Globus pallidus (tissue), 1 donor: ENCODE data around the gene CCDC68.

Experiments used
- DNase-seq: peaks from one replicate; pipeline ENCODE4 v3.0.0-alpha.2; 2015; ENCODE audit warnings: low spot score

CCDC68 gene

DNA sequence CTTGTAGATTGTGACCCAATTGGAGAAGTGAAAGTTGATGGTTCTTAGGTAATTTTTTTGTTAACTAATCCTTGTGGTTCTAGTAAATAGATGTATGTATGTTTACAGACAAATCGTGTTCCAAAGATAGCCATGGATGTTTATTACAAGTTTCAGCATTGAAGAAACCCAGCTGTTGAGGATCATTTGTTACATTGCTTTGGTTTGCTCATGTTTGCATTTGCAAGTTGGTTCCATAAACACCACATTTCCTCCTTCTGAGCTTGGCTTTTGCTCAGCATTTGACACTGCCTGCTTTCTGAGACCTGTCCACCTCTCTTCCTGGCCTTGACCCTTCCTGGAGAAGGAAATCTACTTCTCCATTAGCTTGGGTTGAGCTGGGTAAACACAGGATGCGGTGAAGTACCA is 1.8 kb upstream of the CCDC68 start:
- DNase-seq: no peak

- DNase-seq: no peak
These were observed 936 bp upstream of the CCDC68 start for GRCh38 chr18:54960197-54960596.

- DNase-seq: no peak
These were observed 1.3 kb downstream of the CCDC68 start for GRCh38 chr18:54957996-54958395.

DNA sequence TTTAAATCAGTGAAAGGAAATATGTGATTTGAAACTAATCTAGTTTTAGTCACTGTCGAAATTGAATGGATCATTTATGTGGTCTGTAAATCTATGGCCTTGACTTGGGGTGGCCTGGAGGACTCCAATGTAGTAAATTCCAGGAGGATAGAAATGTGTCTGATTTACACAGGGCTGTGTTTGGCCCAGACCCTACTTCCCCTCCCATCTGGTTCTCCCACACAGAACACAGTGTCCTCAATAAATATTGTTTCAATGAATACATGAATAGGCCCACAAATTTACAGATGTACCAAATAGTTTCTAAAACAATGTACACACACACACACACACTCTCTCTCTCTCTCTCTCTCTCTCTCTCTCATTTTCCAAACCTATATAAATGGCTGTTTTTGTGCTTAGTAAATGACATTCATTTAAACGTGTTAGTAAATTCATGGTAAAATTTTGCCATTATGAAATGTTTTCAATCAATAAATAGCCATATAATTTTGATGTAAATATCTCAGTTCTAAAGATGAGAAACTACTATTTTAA is 1.9 kb downstream of the CCDC68 start:
- no peak for DNase-seq

DNA sequence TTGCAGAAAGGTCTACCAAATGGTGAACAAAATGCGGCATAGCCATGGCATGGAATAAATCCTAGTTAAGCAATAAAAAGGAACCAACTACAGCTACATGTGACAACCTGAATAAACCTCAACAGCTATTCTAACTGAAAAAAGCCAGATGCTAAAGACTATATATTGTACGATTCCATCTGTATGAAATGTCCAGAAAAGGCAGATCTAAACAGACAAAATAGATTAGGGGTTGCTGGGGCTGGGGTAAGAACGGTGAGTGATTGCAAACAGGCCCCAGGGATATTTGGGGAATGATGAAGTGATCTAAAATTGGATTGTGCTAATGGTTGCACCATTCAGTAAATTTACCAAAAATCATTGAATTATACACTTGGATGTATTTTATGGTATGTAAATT is 2.8 kb downstream of the CCDC68 start:
- no peak for DNase-seq

DNA sequence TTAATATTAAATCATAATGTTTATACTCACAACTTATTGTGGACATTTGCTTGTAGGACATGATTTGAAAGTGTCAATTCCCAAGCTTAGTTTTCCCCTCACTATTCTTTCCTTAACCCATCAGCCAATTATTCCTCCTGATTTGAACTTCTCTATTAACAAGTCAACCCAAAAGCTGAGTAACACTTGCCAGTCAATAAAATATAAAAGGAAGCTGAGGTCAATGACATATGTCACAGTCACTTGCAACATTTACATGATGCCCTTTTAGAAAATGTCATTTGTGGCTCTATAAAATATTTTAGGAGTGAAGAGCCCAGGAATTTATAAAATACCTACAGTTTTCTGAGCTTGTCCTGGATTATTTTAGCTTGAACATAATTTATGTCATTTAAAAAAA is 7.2 kb downstream of the CCDC68 start:
- no peak for DNase-seq

GRCh38 chr18:54950221-54950620 is 9.0 kb downstream of the CCDC68 start:
- no peak for DNase-seq

GRCh38 chr18:54949588-54949987 is 9.7 kb downstream of the CCDC68 start:
- no peak for DNase-seq

DNA sequence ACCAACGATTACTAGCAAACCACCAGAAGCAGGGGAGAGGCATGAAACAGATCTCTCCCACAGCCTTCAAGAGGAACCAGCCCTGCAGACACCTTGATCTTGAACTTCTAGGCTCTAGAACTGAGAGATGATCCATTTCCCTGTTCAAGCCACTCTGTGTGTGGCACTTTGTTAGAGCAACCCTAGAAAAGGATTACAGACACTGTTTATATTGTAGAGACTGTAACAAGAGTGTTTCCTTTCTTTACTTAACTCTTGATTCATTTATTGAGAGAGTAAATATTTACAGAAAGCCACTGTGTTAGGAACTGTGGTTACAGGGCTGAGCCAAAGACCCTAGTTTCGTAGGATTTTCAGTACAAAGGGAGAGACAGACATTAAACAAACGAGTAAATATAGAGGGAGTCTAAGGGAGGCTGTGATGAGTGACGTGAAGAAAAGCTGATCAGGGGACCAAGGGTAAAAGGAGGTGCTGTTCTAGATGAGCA is 10.9 kb downstream of the CCDC68 start:
- no peak for DNase-seq

- no peak for DNase-seq
These were observed 12.2 kb downstream of the CCDC68 start for GRCh38 chr18:54947091-54947490.

GRCh38 chr18:54946149-54946581 is 13.1 kb downstream of the CCDC68 start:
- DNase-seq: no peak

DNA sequence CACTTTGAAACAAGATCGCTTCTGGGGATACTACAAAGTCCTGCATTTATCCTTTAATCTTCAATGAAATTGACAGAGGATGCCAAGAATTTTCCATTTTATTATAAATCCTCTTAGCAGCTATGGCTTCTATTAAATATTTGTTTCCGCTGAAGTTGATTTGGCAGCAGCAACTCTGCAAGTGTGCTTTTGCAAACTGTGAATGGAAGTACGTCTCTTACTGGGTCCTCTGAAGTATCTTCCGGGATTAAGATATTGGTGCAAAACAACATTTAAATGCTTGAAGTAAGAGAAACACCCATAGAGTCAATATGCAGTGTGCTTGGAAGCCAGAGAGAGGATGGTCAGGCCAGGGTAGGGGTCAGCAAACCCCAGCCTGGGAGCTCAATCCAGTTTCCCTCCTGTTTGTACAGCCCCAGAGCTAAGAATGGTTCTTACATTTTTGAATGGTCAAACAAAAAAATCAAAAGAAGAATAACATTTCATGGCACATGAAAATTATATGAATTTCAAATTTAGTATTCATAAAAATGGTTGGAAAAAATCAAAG is 13.6 kb downstream of the CCDC68 start:
- no peak for DNase-seq

GRCh38 chr18:54942569-54942968 is 16.7 kb downstream of the CCDC68 start:
- no peak for DNase-seq

GRCh38 chr18:54942144-54942543 is 17.1 kb downstream of the CCDC68 start:
- no peak for DNase-seq

DNA sequence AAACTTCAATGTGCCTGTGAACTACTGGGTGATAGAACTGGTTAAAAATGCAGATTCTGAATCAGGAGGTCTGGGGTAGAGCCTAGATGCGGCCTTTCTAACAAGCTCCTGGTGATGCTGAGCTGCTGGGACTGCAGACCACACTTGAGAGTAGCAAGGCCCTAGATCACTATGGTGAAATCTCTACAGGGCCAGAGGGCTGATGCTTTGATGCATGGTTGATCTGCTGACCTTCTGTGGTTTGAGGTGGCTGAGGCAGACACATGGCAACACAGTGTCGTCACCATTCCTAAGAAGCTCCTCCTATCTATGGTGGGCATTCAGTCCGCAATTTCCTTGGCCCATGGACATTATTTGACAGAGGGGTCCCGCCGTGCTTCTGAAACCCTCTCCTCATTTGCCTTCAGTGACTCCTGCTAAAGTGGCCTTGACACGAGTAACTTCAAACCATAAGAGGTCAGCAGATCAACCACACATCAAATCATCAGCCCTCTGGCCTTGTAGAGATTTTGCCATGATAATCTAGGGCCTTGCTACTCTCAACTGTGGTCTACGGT is 19.8 kb downstream of the CCDC68 start:
- DNase-seq: no peak

- no peak for DNase-seq
These were observed 20.8 kb downstream of the CCDC68 start for GRCh38 chr18:54938506-54938905.

DNA sequence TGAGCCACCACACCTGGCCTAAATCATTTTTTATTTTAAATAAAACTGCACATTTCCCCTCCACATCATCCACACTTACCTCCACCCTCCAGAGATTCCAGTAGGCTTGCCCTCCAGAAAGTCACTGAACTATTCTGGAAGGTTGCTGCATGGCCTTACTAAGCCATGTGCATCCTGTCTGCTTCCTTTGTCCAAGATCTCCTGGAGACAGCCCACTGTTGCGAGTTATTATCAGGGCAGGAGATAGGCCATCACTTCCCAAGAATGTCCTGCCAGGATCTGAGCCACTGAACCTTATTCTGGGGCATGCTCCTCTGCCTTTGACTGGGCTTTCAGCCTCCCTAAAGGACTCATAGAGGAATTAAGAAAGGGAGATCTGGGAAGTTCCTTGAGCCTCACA is 26.8 kb downstream of the CCDC68 start:
- no peak for DNase-seq

- no peak for DNase-seq
These were observed 28.1 kb downstream of the CCDC68 start for GRCh38 chr18:54931152-54931551.

DNA sequence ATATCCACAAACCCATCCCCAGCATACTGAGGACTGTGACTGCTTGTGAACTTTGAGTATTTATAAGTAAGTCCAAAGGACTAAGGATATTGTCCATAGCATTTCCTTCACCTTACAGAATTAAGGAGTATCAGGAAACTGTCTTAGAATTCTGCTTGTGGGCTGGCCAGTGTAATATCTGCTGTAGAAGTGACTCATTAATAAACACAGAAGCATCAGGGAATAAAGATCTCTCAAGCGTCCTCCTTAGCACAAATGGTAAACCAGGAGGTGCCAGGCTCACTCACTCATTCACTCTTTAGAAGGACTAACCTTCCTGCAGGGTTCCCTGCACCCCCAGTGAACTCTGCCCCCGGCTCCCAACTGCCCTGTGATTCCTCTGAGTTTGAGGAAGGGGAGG is 31.0 kb downstream of the CCDC68 start:
- DNase-seq: no peak

- DNase-seq: no peak
These were observed 32.5 kb downstream of the CCDC68 start for GRCh38 chr18:54926593-54927325.

DNA sequence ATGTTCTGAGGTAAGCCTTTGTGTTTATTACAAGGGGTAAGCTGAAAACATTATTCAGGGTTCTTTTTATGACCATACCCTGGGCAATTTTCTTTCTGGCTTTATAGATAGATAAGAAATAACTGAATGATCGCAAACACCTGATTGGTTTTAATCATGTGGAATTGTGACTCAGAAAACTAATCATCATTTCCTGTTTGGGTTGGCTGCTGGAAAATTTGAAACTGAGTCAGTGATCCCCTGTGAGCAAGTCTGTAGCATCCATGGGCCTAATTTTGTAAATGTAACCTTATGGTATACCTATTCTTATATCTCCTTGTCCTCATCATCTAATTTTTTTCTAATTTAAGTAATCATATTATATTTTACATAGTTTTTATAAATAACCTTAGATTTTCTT is 34.3 kb downstream of the CCDC68 start:
- no peak for DNase-seq

DNA sequence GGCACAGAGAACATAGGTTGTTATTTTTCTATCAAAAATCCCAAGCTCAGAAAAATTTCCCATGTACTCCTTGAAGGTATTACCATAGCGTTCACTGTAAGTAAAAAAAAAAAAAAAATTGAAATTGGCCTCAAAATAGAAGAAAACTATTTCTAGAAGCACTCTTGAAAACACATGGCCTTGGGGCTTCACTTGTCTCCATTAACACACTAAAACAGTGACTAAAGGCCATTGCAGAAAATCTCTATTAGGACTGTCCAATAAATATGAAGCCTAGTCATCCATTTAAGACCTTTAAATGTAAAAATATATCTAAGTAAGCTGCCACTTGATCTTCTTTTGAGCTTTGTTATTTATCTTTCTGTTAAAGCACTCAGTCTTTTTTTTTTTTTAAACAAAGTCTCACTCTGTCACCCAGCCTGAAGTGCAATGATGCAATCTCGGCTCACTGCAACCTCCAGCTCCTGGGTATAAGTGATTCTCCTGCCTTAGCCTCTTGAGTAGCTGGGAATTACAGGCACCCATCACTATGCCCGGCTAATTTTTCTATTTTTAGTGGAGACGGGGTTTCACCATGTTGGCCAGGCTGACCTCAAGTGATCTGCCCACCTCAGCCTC is 35.8 kb downstream of the CCDC68 start:
- no peak for DNase-seq

GRCh38 chr18:54919412-54919811 is 39.8 kb downstream of the CCDC68 start:
- no peak for DNase-seq
